HG02678 (cell line): ENCODE results near the gene PCGF3.
"Not testable (repeated sequence)": the region's sequence is repeated elsewhere in the genome, so short reads cannot be mapped to it uniquely, and the experiment has no call there.

Experiments
- ATAC-seq: cut with Tn5 transposase; IDR thresholded peaks from one replicate; pipeline ENCODE4 v1.9.1; 2021; ENCODE audit warnings: mild to moderate bottlenecking, moderate library complexity; ENCODE audit not compliant: unreplicated experiment

PCGF3 gene

DNA sequence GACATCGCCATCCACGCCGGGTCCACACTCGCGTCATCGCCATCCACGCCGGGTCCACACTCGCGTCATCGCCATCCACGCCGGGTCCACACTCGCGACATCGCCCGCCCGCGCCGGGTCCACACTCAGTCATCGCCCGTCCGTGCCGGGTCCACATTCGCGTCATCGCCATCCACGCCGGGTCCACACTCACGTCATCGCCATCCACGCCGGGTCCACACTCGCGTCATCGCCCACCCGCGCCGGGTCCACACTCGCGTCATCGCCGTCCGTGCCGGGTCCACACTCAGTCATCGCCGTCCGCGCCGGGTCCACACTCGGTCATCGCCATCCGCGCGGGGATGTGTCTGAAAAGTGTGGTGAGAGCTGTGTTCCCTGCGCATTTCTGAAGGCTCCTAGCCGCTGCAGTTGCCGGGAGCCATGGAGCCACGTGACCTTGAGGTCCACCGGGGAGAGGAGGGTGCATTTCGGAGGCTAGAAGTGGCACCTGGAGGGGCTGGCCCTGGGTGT, 17.3 kb downstream of the PCGF3 start:
- ATAC-seq = no peak

- ATAC-seq = no peak
Observed at GRCh38 chr4:723751-724530, 18.3 kb downstream of the PCGF3 start.

DNA sequence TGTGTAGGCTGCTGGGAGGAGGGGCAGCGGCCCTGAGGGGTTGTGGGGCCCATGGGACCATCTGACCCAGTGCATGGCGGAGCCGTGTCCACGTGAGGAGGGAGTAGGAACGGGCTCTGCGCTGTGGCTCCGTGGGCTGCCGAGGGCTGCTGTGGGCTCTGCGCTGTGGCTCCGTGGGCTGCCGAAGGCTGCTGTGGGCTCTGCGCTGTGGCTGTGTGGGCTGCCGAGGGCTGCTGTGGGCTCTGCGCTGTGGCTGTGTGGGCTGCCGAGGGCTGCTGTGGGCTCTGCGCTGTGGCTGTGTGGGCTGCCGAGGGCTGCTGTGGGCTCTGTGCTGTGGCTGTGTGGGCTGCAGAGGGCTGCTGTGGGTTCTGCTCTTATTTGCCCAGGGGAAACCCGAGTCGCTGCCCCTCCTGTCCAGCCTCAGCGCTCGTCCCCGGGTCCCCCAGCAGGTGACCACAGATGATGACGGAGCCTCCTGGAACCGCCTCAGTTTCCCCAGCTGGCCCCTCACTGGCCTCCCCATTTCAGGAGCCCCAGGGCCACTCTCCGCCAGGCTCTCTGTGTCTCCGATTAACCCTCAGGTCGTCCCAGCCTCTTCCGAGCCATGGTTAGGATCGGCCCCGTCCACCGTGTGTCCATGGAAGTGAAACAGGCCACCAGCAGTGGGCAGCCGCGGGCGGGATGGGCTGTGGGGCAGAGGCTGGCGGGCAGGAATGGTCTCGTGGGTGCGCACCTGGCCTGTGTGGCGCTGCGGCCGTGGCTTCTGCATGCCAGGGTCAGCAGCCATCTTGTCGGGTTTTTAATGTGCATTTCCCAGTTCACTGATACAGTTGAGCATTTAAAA, 20.0 kb downstream of the PCGF3 start:
- ATAC-seq = no peak

DNA sequence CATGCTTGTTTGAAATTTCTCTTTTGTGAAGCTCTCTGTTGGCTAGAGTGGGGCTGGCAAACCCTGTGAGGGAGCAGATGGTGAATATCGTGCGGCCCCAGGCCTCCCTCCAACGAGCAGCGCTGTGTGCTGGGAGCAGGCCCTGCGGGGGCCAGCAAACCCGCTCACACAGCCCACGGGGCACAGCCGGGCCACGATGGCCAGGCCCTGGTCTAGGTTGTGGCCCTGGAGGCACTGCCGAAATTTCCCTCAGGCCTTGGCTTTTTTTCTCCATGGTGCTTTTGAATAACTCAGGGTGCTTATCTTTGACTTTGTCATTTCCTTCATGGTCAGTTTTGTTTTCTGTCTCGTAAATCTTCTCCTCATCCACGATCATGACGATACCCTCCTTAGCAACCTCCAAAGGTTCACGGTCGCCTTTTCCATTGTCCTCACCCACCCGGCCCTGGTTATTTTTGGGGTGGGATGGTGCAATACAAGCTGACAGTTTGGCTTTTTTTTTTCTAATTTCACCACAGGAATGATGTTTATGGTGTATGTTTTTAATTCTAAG, 20.7 kb downstream of the PCGF3 start:
- no peak for ATAC-seq

- ATAC-seq = no peak
Observed at GRCh38 chr4:726838-727237, 21.2 kb downstream of the PCGF3 start.

GRCh38 chr4:727576-727975, 21.9 kb downstream of the PCGF3 start:
- no peak for ATAC-seq

DNA sequence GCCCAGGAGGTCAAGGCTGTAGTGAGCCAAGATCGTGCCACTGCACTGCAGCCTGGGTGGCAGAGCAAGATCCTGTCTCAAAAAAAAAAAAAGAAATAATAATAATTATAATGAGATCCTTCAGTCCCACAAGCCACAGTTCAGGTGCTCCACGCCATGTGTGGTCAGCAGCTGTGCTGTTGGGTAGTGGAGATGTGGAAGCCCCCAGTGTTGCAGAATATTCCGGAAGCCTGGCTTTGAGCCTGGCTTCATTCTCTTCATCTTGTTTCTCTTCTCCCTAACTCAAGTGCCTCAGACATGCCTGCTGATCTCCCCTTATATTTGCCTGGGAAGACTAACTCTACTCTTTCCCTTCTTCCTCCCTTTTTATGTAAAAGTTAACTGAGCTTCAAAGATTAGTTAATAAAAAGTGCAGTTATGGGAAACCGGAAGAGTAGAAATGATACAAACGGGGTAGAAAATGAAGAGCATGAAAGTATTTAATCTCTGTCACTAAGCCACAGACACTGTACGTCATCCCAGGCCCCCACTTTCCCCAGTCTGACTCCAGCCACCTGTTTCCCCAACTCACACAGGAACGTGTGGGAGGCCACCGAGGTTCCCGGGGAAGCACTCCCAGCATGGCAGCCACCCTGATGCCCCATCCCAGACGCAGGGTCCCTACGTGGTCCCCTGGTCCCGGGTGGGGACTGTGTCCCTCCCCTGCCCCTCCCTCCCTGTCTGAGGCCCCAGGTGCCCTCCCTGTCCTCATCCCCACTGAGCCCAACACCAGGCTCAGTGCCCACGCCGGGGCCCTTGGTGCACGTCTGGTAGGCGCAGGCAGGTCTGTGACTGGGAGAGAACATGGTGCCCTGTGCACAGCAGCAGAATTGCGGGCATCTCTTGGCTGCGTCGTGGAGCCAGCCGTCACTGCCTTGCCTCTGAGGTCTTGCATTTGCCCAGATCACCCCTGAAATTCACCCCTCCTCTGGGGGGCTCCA, 24.0 kb downstream of the PCGF3 start:
- no peak for ATAC-seq

DNA sequence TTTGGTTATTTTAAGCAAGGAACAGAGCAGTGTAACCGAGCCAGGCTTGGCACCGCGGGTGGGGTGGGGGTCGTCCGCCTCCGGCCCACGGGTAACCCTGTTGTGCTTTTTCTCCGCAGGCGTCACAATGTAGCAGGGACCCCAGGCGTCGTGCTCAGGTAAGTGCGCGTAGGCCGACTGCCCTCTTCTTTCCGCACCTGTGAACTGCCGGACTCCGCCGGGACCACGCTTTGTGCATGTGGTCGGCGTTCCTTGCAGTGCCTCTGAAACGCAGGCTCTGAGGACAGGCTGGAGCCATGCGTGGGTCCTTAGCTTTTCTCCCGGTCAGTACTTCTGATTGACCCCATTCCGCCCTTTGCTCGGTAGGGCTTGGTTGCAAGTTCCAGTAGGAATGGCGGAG, 24.9 kb downstream of the PCGF3 start:
- ATAC-seq = no peak

DNA sequence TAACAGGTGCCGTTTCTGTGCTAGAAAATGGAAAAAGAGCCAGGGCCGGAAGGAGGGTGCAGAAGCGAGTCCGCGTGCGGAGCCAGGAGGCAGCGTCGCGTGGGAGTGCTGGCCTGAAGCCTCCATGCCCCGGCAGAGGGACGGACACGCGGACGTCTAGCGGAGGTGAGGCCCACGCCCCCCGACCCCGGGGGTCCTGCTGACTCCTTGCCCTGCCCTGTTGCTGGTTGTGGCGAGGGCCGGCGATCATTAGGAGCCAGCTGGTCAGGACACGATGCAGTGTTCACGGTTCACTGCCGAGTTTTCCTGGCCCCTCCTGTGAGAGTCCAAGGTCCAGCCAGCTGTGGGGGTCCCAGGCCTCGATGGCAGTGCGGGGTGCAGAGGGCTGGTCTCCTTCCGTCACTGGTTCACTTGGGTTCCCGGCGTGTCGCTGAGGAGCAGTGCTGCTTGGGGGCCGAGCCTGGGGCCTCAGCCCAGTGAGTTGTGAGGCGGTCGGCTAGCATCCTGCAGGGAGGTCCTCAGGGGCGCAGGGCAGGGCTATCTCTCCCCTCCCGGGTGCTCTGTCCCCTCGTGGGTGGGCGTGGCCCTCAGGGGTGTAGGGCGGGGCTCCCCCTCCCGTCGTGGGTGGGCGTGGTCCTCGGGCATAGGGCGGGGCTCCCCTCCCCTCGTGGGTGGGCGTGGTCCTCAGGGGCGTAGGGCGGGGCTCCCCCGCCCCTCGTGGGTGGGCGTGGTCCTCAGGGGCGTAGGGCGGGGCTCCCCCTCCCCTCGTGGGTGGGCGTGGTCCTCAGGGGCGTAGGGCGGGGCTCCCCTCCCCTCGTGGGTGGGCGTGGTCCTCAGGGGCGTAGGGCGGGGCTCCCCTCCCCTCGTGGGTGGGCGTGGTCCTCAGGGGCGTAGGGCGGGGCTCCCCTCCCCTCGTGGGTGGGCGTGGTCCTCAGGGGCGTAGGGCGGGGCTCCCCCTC, 25.6 kb downstream of the PCGF3 start:
- not testable (repeated sequence) for ATAC-seq

- not testable (repeated sequence) for ATAC-seq
Observed at GRCh38 chr4:731954-732353, 26.3 kb downstream of the PCGF3 start.

DNA sequence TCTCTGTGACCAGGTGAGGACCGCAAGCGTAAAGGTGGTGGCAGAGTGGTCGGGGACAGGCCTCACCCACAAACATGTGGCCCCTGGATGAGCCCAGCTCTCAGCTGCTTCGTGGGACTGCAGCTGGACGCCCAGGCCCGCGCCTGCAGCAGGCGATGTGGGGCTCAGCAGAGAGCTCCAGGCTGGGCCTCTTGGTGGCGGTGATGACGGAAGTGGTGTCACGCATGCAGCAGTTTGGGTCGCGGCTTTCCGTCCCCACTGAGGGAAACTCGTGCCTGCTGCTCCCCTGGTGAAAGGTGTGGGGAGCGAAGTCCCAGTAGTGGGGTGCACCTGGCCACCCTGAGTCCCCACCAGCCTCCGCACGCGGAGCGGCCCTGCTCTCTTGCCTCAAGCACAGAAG, 26.9 kb downstream of the PCGF3 start:
- no peak for ATAC-seq

GRCh38 chr4:732911-733630, 27.4 kb downstream of the PCGF3 start:
- no peak for ATAC-seq

DNA sequence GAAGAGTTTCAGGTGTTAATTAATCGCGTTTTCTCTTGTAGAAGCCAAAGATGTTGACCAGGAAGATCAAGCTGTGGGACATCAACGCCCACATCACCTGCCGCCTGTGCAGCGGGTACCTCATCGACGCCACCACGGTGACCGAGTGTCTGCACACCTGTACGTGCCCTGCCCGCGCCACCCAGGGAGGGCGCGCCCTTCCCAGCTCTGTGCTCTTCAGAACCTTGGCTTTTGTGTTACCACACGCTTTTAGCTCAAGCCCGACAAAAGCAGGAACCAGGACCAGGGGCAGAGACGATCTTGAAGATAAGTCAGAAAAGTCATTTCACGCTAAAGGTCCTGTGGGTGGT, 28.0 kb downstream of the PCGF3 start:
- no peak for ATAC-seq

GRCh38 chr4:734075-734474, 28.4 kb downstream of the PCGF3 start:
- ATAC-seq = no peak

DNA sequence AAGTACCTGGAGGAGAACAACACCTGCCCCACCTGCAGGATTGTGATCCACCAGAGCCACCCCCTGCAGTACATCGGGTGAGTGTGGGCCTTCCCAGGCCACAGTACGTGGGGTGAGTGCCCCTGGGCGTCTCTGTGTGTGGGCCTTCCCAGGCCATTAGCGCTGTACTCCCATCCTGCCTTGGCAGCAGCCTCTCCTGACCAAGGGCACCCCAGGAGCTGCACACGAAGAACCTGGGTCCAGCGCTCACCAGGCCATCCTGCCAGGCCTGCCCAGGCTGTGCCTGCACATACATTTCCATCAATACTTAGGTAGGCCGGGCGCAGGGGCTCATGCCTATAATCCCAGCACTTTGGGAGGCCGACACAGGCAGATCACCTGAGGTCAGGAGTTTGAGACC, 29.3 kb downstream of the PCGF3 start:
- ATAC-seq = no peak

DNA sequence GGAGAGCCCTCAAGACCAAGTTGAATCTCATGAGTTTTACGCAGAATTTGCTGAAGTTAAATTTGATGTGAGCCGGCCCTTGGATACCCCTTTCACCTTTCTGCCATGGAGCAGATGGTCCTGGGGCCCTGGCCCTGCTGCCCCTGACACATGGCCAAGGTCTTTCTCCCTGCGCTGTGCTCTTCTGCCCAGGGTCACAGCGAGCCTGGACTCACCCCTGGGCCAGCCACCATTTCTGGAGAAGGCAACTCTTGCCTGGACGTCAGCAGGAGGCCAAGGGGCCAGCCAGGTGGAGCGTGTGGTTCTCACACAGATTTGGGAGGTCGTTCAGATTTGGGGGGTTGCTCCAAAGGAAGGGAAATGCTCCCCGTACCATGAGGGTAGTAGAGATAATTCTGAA, 30.0 kb downstream of the PCGF3 start:
- ATAC-seq = no peak

GRCh38 chr4:736561-736960, 30.9 kb downstream of the PCGF3 start:
- not testable (repeated sequence) for ATAC-seq

GRCh38 chr4:738781-739280, 33.2 kb downstream of the PCGF3 start:
- no peak for ATAC-seq

DNA sequence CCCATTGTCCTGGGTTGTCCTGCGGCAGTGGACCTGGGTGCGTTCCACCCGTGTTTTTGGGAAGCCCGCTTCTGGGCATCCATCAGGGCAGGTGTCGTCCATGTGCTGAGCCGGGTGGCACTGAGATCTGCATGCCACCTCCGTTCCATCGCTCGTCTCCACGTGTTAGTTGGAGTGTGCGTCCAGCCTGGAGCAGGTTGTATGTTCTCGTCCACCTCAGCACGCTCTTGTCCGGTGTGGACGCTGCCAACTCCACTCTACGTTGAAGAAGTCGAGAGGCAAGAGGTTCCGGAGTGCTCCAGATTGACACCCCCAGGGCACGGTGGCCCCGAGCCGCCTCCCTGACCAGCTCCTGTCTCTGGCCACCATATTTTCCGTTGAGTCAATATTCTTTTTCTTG, 33.9 kb downstream of the PCGF3 start:
- no peak for ATAC-seq
